Left hindlimb (tissue), 1 donor: ENCODE data around the gene ANKRD42.
A peak's percentile ranks its signal among the peaks of the same experiment; 100 is the strongest.

Experiments
- DNase-seq: peaks from one replicate; pipeline ENCODE4 v3.0.0-alpha.2; 2018

Gene ANKRD42

GRCh38 chr11:83193315-83194280, at the start of gene ANKRD42:
Gene ANKRD42 (plus strand): TSS chr11:83193712. CDS start chr11:83194671, 959 bp downstream.
- peak; percentile 95 for DNase-seq

DNA sequence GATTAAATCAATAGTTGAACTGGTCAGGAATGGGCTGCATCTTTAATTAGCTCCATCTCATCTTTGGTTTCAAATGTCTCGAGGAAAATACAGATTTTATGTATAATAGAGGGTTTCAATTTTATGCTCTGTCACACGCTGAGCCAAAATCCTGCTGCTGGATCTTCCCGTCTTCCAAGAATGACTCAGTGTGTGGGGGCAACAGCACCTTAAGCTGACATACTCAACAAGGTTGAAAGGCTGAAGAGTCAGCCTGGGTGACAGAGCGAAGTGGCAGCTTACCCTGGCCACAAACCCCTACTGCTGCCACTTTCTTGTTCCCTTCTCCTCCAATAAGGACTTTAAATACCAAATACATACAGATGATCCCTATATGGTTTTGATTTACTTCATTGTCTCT, 45.6 kb upstream of the ANKRD42 start:
- DNase-seq: no peak

DNA sequence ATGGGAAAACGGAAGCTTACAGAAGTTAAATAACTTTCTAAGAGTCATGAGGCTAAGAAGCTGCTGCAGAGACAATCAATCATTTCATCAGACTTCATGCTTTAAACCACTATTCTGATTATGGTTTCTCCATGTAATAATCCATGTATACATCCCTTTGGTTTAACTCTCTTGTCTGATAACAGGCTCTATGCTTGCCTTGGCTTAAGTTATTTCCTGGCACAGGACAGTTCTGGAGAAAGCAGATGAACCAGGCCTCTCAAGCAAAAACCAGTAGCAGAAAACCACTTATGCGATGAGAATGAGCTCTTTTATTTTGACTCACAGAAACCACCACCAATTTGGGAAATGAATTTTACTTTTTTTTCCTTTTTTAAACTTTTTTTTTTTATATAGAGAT, 43.1 kb upstream of the ANKRD42 start:
- DNase-seq: no peak

GRCh38 chr11:83151274-83151977, 42.1 kb upstream of the ANKRD42 start:
- DNase-seq: no peak

GRCh38 chr11:83152264-83152663, 41.2 kb upstream of the ANKRD42 start:
- no peak for DNase-seq

DNA sequence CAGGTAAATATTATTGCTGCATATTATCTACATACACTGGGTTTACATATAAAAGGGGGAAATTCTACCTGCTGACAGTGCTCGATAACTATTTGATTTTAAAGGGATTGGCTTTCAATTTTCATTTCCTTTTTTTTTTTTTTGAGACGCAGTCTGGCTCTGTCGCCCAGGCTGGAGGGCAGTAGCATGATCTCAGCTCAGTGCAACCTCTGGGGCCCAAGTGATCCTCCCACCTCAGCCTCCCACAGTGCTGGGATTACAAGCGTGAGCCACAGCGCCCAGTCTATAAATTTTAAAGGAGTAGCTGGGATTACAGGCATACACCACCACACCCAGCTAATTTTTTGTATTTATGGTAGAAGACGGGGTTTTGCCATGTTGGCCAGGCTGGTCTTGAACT, 39.7 kb upstream of the ANKRD42 start:
- no peak for DNase-seq

GRCh38 chr11:83156144-83156995, 37.1 kb upstream of the ANKRD42 start:
- peak; percentile 100 for DNase-seq

GRCh38 chr11:83156996-83157593, 36.4 kb upstream of the ANKRD42 start, which contains the start of gene PCF11:
Gene PCF11 (plus strand): TSS chr11:83157131. CDS start chr11:83157440, 309 bp downstream.
- DNase-seq: no peak

GRCh38 chr11:83157594-83158356, 35.7 kb upstream of the ANKRD42 start:
- peak; percentile 80 for DNase-seq

- DNase-seq: no peak
These were observed 35.1 kb upstream of the ANKRD42 start for GRCh38 chr11:83158357-83158786.

DNA sequence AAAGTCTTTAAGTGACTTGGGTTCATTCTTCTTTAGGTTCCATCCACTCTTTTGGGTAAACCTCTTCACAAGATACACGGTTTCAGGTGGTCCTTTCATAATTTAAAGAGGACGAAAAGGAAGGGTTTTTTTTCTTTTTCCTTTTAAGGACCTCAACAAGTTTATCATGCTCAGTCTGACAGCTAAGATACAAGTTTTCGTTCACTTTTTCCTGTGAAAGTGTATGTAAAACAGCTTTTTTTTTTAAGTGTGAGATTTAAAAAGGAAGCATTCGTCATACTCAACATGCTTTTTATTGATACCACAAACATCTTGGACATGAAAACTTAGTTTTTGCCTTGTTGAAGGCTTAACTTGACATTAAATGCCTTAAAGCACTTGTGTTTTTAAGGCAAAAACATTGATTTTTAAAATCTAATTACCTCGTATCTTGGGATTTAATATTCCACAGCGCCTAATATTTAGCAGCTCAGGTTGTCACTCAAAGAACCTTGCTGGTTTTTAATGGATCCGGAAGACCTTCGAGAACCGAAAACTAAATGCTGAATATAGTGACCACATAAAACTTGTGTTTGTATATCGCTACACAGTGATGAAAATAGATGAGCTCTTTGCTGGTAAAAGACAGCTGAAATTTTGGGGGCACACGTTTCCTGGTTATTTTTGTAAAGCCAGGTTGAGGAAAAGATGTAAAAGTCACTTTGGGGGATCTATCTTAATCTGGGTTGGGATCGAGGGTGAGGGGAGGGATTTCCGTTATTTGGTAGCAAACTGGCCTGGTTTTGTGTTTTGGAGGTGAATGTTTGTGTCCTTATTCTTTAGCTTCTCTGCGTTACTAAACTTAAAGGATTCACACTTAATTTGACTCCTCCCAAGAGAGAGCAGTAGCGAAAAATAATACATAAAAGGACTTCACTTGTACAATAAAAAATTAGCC, 34.3 kb upstream of the ANKRD42 start:
- no peak for DNase-seq

GRCh38 chr11:83159902-83160865, 33.3 kb upstream of the ANKRD42 start:
- no peak for DNase-seq

GRCh38 chr11:83161610-83162199, 31.8 kb upstream of the ANKRD42 start:
- DNase-seq: no peak

DNA sequence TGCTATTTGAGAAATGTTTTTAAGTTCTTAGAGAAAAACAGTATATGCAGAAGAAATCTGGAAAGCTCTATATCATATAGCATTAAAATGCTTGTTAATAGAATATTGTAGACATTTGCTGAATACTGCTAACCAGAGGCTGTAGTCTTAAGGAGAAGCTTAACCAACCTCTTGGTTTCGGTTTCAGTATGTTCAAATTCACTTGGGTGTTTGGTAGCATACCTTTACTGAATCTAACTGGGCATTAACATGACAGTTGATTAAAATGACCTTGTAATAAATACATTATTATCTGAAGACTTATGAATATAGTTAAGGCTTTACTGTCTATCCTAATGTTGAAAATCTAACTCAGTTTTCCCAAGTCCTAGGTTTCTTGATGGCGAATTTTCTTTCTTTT, 31.1 kb upstream of the ANKRD42 start:
- no peak for DNase-seq

DNA sequence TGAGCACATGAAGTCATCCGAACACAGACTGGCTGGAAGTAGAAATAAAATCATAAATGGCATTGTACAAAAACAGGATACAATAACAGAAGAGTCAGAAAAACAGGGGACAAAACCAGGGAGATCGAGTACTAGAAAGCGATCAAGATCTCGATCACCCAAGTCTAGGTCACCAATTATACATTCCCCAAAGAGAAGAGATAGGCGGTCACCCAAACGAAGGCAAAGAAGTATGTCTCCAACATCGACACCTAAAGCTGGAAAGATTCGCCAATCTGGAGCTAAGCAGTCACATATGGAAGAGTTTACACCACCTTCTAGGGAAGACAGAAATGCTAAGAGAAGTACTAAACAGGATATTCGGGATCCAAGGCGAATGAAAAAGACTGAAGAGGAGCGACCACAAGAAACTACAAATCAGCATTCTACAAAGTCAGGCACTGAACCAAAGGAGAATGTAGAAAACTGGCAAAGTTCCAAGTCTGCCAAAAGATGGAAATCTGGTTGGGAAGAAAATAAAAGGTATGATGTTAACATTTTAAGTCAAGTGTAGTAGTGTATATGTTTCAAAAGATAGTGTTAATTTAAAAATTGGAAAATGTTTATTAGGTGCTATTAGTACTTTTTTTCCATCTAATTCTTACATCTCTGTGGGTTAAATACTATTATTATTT, 27.2 kb upstream of the ANKRD42 start:
- no peak for DNase-seq

DNA sequence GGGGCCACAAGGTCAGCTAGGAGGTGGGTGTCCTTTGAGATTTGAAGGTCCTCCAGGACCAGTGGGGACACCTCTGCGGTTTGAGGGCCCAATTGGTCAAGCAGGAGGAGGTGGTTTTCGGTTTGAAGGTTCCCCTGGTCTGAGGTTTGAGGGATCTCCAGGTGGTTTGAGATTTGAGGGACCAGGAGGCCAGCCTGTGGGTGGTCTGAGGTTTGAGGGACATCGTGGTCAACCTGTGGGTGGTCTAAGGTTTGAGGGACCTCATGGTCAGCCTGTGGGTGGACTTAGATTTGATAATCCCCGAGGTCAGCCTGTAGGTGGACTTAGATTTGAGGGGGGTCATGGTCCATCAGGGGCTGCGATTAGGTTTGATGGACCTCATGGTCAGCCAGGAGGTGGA, 24.8 kb upstream of the ANKRD42 start:
- DNase-seq: no peak

GRCh38 chr11:83170865-83171264, 22.6 kb upstream of the ANKRD42 start:
- no peak for DNase-seq

DNA sequence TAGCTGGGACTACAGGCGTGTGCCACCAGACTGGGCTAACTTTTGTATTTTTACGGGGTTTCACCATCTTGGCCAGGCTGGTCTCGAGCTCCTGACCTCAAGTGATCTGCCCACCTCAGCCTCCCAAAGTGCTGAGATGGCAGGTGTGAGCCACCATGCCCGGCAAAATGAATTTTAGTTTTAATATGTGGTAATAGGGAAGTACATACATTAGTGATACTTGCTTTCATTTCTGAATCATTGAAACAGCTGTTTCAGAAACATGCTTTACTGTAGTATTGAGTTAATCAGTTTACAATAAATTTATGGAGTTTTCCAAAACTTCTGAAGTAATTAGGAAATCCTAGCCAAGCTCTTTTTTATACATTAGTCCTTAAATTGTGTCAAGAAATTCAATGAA, 21.0 kb upstream of the ANKRD42 start:
- DNase-seq: no peak
